ENCODE results near the gene TMOD4.
"Not testable (repeated sequence)": the region's sequence is repeated elsewhere in the genome, so short reads cannot be mapped to it uniquely, and the experiment has no call there.

The TMOD4 gene

DNA sequence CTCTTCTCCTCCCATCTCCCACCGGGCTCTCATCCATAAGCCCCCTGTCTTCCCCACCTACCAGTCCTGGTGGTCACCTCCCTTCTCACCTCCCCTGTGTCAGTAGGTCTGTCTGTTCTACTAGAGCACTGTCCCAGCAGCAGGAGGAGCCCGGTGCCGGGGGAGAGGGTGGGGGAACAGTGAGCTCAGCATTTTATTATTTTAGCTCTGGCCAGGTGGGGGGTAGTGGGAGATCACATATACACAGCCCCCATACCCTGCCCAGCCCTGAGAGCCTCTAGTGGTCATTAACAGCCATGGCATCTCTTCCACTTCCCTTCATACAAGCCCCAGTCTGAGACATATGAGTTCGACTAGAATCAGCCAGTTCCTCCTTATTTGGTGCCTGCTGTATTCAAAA, at the start of gene TMOD4:
TSS of gene TMOD4 (minus strand) at position 119 of the 400 bp plus-strand sequence. CDS start 1,106 bp downstream, outside the sequence.
- DNase-seq = no peak

DNA sequence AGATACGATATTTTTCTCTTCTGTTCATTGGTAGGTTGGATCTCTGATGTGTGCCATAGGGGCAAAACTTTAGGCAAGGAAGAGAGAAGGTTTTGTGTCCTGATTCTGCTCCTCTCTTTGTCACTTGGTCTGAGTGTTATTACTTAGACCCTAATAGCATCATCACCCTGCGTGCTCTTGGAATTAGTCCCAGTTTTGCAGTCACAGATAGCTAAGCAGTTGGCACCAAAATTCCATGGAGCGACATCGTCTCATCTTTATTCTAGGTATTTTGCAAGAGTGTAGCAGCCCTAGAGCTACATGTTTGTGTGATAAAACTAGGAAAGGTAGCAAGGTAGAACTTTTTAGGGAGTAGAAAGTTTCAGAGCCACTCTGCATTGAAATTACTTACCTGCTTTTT, 46.3 kb upstream of the TMOD4 start:
- DNase-seq = no peak

DNA sequence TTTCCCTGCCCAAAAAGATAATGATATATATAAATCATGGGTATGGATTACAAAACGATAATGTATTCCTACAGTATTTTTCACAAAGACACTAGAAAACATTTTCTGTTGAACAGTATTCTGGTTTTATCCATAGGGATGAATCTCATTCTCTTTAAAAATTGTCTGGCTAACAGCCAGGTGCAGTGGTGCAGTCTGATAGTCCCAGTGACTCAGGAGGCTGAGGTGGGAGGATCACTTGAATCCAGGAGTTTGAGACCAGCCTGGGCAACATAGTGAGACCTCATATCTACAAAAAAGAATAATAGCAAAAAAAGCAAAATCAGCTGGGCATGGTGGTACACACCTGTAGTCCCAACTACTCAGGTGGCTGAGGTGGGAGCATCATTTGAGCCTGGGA, 45.8 kb upstream of the TMOD4 start:
- no peak for DNase-seq

DNA sequence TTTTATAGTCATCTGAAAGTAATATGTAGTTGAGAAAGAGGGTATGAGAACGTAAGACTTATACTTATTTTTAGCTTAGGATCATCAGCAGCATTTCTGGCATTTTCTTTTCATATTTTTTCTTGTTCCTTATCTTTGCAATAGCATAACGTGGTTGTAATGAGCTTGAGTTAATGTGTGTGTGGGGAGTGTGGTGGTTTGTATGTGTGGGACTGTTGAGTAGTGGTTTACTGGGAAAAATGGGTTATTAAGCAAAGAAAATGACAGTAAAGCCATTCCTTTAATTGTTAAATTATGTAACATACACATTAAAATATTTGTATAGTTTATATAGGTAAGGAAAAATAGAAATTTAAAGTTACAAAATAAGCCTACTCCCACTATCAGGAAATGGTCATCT, 37.8 kb upstream of the TMOD4 start:
- DNase-seq = no peak

DNA sequence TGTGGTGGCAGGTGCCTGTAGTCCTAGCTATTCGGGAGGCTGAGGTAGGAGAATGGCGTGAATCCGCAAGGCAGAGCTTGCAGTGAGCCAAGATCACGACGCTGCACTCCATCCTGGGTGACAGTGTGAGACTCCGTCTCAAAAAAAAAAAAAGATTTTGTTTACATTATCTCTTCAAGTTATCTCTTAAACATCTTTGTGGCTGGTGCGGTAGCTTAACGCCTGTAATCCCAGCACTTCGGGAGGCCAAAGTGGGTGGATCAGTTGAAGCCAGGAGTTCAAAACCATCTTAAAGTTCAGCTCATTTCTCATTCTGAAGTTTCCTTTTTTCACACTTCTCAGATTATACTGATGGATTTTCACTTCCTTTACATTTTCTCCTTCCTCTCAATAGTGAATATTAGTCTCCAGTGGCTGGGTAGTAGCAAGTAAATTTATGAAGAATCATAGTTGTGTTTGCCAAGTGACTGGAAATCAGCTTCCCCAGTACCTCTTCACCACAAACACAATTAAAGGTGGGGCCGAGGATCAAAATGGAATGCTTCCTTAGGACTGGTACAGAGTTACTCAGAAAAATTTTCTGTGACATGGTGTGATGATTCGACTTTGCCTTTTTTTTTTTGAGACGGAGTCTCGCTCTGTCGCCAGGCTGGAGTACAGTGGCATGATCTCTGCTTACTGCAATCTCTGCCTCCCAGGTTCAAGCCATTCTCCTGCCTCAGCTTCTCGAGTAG, 36.4 kb upstream of the TMOD4 start:
- no peak for DNase-seq

DNA sequence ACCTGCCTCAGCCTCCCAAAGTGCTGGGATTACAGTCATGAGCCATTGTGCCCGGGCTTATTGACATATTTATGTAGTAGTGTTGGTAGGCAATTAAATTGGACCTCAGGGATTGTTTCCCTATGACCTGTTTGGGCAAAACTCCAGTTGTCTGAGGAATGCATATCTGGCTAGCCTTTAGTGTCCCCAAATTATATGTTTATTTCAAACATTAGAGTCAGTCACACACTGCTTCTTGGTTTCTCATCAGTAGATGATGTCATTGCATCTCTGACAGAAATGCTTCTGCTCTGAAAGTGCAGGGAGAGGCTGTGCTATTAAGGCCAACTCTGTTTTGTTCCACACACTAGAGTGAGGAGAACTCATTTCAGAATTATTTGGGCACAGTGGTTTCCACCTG, 35.0 kb upstream of the TMOD4 start:
- no peak for DNase-seq

DNA sequence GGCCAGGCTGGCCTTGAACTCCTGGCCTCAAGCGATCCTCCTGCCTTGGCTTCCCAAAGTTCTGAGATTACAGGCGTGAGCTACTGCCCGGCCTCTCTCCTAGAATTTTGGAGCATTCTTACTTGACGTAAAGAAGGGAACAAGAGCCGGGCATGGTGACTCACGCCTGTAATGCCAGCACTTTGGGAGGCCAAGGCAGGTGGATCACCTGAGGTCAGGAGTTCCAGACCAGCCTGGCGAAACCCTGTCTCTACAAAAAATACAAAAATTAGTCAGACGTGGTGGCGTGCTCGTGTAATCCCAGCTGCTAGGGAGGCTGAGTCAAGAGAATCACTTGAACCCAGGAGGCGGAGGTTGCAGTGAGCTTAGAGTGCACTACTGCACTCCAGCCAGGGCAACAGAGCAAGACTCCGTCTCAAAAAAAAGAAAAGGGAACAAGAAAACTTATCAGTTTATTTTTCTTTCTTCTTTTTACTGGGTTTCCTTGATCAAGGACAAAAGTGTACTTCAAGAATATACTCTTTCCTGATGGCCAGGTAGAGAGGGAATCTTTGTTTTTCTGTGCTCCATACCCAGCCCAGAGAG, 29.7 kb upstream of the TMOD4 start:
- DNase-seq = not testable (repeated sequence)

DNA sequence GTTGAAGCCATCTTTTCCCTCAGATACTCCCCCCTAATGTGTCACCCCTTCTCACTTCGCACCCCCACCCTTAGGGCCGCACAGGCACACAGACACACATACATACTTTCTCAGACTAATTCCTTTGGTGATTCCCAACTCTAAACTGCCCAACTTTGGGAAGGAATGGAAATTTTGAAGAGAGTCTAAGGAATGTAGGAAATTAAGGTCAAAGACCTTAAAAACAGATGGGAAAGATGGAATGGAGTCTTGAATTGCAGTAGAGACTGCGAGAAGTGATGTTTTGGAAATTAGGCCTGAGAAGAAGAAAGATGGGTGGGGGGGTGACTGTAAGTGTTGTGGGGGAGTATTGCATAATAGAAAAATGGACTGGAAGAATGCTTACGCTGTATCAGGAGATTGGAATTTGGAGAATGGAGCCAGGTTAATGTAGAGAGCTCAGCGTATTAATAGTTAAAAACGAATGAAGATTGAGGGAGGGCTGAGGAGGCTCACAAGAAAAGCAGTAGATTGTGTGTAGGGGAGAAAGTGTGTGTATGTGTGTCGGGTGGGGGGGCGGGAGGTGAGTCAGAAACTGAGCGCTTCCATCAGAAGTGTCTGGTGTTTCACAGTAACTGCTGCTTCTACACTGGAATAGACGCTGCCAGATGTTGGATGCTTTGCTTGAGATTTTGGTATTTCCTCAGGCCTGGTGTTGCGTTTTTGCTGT, 24.2 kb upstream of the TMOD4 start:
- DNase-seq = no peak

DNA sequence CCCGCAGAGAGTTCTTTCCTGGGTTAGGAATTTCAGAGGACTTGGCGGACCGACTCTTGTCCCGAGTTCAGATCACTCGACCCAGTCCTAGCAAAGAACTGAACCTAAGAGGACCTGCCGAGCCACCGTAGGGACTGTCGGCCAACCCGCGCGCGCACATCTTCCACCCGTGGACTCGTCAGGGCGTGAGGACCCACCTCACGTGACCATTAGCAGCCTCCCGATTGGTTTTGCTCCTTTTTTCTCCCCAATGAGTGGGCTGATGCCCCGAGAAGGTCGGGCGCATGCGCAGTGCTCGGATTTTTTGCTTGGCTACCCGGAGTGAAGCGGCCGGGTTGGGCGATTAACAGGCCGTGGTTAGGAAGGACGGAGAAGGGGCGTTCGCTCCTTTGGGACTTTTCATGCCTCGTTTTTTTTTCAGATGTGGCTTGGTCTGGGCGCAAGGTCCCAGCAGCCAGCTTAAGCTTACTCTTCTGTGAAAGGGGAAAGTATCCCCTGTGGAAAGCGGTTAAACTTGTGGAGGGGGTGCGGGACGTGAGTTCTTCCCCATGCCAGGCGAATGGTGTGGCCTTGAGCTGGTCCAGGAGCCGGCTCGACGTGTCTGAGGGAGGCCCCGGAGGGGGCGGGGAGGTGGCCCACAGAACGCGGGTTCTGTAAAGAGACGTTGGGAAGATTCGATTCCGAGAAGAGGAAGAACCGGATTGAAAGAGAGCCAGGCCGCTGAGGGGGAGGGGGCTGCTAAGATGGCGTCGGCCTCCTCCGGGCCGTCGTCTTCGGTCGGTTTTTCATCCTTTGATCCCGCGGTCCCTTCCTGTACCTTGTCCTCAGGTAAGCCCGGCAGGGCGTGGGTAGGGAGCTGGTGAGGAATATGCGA, 22.7 kb upstream of the TMOD4 start, which contains the start of gene PIP5K1A:
TSS of gene PIP5K1A (plus strand) at position 299 of the 874 bp plus-strand sequence. CDS start at position 744, 445 bp downstream.
- DNase-seq = peak; percentile 94

DNA sequence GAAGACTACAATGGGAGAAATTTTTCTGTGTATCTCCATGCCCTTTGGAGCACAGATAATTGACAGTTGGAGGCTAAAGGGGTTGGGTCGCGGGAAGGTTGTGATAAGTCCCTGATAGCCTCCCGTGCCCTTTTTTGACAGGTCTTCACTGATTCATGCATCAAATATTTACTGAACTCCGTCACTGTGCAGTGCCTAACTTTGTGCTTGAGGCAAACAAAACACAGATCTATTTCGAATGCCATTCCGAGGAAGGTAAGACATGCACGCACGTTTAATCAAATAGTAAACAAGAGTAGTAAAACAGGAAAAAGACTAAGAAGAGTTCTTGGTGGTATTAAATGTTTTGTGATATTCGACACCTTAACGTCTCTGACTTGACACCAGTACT, 22.1 kb upstream of the TMOD4 start:
- DNase-seq = no peak

DNA sequence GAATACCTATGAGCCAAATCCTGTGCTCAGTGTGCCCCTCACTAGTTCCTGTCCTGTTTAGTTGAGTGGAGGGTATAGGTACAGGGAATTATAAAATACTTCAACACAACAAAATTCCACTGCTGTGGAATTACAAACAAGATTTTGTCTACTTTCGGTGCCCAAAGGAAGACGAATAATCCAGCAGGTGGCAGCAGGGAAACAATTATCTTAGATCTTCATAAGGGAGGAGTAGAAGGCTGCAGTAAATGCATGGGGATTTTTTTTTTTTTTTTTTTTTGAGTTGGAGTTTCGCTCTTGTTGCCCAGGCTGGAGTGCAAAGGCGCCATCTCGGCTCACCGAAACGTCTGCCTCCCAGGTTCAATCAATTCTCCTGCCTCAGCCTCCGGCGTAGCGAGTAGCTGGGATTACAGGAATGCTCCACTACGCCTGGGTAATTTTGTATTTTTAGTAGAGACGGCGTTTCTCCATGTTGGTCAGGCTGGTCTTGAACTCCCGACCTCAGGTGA, 20.6 kb upstream of the TMOD4 start:
- DNase-seq = peak; percentile 67

DNA sequence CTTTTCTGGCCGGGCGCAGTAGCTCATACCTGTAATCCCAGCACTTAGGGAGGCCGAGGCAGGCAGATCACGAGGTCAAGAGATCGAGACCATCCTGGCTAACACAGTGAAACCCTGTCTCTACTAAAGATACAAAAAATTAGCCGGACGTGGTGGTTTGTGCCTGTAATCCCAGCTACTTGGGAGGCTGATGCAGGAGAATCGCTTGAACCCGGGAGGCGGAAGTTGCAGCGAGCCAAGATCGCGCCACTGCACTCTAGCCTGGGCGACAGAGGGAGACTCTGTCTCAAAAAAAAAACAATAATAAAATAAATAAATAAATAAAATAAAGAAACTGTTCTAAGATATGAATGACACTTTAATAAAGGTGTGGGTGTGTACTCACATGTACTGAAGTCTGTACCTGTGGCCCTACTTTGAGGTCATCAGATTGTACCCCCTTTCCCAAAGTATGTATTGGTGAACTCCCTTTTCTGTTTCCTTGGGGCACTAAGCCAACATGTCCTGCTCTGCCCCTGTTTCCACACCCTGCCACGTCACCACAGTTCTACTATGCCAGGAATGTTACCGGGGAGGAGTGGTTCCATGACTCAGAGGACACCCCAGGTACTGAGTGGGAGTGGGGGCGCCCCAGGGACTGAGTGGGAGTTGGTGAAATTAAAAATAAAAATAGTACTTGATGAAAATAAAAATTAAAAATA, 19.3 kb upstream of the TMOD4 start:
- not testable (repeated sequence) for DNase-seq

DNA sequence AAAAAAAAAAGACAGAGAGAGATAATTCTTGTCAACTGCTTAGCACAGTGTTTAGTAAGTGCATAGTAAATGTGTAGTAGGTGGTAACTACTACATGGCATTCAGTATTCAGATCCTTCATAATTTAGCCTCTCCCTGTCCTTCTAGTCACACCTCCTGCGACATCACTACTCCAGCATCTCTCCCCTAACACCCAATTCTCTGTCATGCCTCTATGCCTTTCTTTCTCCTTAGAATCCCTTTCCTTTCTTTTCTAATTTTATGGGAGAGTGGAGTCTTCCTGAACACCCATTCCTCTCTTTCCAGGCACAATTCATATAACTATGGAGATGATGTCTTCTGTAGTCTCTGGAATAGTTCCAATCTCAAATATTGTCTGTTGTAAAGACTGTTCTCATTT, 18.1 kb upstream of the TMOD4 start:
- DNase-seq = no peak

DNA sequence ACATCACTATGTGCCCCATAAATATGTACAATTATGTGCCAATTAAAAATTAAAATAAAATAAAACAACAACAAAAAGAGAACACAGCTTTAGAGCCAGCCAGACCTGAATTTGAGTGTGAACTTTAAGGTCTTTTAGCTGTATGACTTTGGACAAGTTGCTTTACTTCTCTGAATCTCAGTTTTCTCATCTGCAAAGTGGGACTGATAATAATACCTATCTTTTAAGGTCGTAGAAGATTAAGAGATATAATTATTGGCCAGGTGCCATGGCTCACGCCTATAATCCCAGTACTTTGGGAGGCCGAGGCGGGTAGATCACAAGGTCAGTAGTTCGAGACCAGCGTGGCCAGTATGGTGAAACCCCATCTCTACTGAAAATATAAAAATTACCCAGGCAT, 17.5 kb upstream of the TMOD4 start:
- DNase-seq = no peak

DNA sequence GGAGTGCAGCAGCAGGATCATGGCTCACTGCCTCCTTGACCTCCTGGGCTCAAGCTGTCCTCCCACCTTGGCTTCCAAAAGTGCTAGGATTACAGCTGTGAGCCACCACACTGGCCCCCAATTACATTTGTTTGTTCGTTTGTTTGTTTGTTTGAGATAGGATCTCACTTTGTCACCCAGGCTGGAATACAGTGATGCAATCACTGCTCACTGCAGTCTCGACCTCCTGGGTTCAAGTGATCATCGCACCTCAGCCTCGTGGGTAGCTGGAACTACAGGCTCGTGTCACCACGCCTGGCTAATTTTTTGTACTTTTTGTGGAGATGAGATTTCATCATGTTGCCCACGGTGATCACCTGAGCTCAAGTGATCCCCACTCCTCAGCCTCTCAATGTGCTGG, 16.3 kb upstream of the TMOD4 start:
- no peak for DNase-seq

DNA sequence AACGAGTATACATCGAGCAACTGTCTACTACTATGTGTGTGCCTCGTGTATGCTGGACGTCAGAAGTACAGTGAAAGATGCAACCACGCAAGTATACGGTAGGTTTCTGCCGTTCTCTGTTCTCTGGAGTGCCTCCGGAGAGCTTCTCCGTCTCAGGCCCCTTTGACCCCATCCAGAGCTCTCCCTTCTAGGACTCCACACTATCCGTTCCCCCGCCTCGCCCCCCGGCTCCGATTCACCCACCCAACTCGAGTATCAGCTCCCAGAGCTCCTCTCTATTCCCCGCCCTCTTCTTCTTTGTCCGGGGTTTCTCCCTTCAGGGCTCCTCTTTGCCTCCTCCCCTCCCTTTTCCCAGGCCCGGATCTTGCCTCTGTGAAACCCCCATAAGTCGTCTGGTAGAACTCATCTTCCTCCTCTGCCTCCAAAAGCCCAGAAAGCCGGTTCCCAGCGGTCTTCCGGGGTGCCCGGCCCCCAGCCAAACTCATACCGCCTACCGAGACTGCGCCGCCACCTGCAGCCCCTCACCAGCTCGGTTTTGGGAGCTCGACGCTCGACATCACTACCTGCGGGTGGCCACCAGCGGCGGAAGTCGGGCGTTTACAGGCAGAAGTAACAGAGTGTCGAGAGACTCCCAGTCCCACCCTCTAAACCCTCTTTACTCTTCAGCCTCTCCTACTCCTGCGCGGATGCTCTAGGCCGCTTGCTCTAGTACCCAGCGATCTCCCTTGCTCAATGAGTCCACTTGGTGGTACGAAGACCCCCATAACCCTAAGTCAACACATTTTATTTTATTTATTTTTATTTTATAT, 14.1 kb upstream of the TMOD4 start, which contains the start of gene VPS72:
TSS of gene VPS72 (minus strand) at position 561 of the 809 bp plus-strand sequence. CDS start at position 485, 76 bp downstream.
- DNase-seq = peak; percentile 81

DNA sequence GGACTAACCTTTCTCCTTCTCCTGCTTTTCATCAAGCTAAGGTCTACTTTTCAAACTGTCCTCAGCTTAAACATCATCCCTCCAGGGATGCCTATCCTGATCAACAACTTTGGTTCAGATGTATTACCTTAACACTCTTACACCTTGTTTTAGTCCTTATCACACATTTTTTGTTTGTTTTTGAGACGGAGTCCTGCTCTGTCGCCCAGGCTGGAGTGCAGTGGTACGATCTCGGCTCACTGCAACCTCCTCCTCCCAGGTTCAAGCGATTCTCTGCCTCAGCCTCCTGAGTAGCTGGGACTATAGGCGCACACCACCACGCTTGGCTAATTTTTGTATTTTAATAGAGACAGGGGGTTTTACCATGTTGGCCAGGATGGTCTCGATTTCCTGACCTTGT, 12.9 kb upstream of the TMOD4 start:
- DNase-seq = not testable (repeated sequence)

DNA sequence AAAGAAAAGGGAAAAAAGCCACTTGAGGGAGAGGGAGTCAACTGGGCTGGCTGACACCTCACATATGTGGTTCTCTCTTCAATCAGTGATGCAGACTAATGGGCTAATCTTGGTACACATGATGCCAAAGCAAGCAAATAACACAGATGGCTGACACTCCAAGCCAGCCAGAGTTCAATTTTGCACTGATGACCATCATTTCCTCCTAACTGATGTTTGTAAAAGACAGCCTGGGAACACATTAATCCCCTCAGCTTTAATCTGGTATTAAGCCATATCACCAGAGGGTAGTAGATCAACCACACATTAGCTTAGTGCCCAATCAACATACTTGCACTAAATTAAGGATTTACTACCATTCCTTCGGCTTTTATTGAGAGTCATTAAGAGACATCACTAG, 11.4 kb upstream of the TMOD4 start:
- no peak for DNase-seq

DNA sequence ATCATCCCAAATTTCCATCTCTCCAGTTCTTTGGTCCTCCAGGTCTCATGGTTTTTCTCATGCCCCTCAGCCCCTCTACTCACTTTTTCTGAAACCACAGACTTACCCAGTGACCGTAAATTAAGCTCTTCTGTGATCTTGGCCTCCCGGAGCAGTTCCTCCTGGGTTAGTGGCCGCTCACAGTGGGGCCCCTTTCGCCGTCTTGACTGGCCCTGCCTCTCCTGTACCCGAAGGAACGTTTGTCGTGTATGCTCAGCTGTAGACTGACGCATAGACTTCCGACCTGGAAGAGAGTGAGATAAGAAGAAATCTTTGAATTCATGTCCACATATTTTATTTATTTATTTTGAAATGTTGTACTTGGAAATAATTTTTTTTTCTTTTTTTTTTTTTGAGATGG, 8.4 kb upstream of the TMOD4 start:
- DNase-seq = no peak

DNA sequence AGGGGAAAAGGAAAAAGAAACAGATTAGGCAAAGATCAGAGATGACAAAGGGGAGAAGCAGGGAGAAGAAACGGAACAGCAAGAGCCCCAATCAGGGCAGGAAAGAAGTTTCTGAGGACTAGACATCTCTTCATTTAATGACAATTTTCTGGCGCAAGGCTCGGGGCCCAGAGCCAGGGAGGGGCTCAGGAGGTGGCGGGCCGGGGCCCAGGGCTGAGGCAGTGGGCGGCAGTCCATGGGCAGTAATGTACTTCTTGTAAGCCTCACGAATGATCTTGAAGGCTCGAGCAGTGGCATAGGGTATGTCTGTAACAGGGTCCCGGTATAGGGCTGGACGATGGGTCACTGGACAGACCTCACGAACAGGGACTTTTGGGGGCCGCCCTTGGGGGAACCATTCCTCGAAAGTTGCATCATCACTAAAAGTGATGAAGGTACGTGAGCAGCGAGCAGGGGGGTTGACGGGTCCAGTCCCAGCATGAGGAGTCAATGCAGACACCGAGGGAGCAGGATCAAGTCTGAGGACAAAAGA, 799 bp upstream of the TMOD4 start:
- DNase-seq = no peak

All from GF-D8 (cell line).